GM13977 (cell line): Measurements from ENCODE around the gene BEX4.

ENCODE experiments used
- DNase-seq: peaks from one replicate; pipeline ENCODE4 v3.0.0; 2012; ENCODE audit warnings: low spot score
- in situ Hi-C: fragments of 300-500 bp; cut with MboI; formaldehyde crosslinking; loops from one replicate; pipeline ENCODE4 v1.12.0; 2022; ENCODE audit warnings: low sequenced_read_pairs, low pct_unique_long_range_greater_than_20kb, mixed read lengths, inconsistent platforms; ENCODE audit not compliant: unreplicated experiment
- TF ChIP-seq, protein P1 (sequence below): IDR thresholded peaks from 2 replicates; pipeline ENCODE4 v1.5.1; 2012; ENCODE audit warnings: mild to moderate bottlenecking, control low read depth; ENCODE audit not compliant: insufficient read depth; ENCODE audit errors: extremely low read depth, missing control alignments

The BEX4 gene

DNA sequence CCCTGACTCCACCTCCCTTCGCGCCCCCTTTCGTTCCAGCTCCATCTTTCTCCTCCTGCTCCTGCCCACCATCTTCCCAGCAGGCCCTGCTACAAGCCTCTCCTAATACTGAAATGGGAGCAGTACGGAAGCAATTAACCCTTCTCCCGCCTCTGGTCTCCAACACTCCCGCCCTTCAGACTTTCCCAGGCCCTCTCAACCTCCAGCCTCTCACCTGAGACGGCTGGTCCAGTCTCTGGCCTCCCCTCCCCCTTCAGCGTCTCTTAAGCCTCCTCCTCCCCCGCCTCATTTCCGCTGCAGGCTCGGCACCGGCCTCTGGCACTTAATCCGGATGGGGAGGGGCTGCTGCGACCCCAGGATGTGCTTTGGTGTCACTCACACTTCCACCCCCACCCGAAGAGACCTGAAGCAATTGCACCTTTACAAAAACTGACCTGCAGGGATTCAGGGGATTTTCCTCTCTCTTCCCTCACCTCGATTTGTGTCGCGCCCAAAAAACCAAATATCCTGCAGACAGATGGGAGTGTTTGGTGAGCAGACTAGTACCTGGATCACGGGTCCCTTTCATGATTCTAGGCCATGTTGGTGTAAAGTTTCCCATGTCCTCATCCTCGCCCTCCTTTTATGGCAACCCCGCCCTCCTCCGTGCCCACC is 39.4 kb downstream of the BEX4 start:
- in situ Hi-C loops = no loop called here
- TF ChIP-seq, protein P1, sequence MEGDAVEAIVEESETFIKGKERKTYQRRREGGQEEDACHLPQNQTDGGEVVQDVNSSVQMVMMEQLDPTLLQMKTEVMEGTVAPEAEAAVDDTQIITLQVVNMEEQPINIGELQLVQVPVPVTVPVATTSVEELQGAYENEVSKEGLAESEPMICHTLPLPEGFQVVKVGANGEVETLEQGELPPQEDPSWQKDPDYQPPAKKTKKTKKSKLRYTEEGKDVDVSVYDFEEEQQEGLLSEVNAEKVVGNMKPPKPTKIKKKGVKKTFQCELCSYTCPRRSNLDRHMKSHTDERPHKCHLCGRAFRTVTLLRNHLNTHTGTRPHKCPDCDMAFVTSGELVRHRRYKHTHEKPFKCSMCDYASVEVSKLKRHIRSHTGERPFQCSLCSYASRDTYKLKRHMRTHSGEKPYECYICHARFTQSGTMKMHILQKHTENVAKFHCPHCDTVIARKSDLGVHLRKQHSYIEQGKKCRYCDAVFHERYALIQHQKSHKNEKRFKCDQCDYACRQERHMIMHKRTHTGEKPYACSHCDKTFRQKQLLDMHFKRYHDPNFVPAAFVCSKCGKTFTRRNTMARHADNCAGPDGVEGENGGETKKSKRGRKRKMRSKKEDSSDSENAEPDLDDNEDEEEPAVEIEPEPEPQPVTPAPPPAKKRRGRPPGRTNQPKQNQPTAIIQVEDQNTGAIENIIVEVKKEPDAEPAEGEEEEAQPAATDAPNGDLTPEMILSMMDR = no peak
- no peak for DNase-seq

DNA sequence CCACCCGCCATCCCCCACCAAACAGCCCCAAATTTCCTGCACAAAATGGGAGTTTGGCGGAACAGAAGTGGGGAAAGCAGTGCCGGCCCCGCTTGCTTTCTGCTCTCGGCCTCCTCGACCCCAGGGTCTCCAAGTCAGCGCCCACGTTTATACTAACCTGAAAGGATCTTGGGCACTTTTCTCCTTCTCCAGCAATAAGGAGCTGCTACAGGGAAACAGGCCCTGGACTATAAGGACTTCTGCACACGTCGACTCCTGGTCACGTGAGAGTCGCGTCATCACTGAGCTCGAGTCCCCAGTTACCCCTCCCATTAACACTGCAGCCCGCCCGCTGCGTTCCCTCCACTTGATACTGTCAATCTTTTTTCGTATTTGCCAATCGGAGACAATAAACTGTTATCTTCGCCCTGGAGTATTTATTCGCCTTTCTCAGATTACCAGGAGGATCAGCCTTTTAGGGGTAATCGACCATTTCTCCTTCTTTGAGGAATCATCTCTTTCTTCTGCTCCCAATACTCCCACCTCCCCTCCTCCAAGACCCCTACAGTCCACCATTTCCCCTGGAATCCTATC is 40.1 kb downstream of the BEX4 start, which contains the start of gene TCEAL8:
TCEAL8 (minus strand) TSS at position 235 of the 573 bp plus-strand sequence. CDS start 1,176 bp downstream, outside the sequence.
- TF ChIP-seq, protein P1 = no peak
- peak; percentile 52 for DNase-seq
- in situ Hi-C loops = no loop called here

DNA sequence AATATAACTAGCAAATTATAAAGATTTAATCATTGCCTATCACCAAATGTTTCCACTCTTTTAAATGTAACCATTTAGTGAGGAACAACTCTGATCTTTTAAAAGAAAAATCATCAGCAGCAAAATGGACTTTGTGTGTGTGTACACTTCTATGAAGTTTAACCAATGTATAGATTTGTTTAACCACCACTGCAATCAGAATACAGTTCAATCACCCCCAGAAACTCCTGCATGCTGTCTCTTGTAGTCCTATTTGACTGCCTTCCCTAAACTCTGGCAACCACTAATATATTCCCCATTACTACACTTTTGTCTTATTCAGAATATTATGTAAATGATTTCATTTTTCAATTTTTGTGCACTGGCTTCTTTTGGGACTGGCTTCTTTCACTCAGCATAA is 41.7 kb downstream of the BEX4 start:
- TF ChIP-seq, protein P1 = no peak
- in situ Hi-C loops = no loop called here
- no peak for DNase-seq

DNA sequence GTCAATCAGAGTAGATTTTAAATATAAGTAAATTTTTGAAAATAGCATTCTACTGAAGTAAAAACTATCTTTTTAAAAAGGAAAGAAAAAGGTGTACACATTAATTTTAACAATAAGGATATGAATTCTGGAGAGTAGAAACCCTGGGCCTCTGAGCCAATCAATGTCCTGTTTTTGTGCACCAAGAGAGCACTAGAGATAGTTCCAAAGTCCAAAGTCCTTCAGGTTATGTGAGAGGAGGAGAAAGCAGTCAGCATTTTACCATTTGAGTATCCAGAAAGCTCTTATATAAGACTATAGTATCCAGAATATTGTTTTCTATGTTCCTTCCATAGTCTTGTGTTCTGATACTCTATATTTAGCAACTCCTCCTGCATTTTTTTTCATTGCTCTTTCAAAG is 43.4 kb downstream of the BEX4 start:
- TF ChIP-seq, protein P1 = no peak
- in situ Hi-C loops = no loop called here

More for the DNA sequence above, 43.4 kb downstream of the BEX4 start:
- DNase-seq = no peak
